EH (cell line): ENCODE results near the gene STRAP.
"Not testable (repeated sequence)": the region's sequence is repeated elsewhere in the genome, so short reads cannot be mapped to it uniquely, and the experiment has no call there.

Experiments used
- DNase-seq: peaks from one replicate; pipeline ENCODE4 v3.0.0-alpha.2; 2015; ENCODE audit warnings: low read depth

STRAP gene

GRCh38 chr12:15873556-15873955 is 8.6 kb upstream of the STRAP start:
- no peak for DNase-seq

GRCh38 chr12:15874556-15875145 is 7.5 kb upstream of the STRAP start:
- DNase-seq: not testable (repeated sequence)

- DNase-seq: no peak
These were observed 6.3 kb upstream of the STRAP start for GRCh38 chr12:15875863-15876262.

GRCh38 chr12:15879413-15879812 is 2.8 kb upstream of the STRAP start:
- DNase-seq: no peak

- no peak for DNase-seq
These were observed 1.5 kb upstream of the STRAP start for GRCh38 chr12:15880721-15881120.

- DNase-seq: no peak
These were observed 1.3 kb downstream of the STRAP start for GRCh38 chr12:15883536-15883935.

DNA sequence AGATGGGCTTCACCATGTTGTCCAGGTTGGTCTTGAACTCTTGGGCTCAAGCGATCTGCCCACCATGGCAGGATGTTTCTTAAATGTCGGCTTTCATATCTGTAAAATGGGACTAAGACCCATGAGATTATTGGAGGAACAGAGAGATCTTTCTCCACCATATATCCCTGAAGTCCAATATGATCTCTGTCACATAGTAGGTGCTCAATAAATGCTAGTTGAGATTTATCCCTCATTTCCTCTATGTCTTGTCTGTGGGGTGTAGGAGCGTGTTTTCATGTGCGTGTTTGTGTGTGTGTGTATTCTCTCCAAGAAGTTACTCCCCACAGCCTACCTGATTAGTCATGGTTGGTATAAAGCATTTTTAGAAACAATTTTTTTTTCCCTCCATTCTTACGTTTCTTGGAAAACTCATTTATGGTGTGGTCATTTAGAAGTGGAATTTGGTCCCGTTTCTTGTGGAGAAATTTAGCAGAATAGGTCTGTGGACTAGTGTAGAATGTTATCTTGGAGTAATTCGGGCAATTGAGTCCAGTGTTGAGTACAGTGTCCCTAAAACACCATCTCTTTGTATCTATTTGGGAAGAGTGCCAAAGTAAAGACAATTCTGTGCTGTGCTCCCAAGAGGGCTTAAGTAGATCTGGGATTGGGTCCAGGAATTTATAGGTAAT is 4.3 kb downstream of the STRAP start:
- DNase-seq: no peak

DNA sequence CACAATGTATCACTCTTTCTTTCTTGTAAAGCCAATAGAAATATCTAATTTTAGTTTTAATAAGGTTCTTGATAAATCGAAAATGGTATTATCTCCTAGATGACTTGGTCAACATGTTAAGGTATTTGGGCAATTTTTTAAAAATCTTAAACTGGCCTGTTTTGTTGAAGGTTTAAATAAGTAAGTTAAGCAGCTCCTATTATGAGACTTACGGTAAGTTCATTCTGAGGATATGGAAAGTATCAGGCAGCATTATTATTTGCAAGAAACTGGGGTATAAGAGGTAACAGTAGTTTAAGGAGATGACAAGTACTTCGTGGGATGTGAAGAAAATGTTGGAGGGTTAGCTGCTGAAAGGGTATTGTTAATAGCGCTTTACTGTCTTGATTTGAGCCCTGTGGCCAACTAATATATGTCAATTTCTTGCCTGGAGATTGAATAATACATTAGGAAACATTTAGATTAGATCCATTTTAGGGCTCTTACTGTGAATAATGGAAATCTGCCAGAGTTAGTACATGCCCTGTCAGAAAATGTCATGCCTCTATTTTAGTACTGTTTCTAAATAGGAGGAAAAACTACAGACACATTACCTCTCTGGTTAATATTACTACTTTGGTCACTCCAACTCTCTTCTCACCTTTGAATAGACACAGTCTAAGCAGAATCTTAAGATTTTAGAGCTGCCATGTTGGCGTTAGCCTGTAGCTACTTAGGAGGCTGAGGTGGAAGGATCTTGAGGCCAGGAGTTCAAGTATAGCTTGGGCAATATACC is 5.0 kb downstream of the STRAP start:
- DNase-seq: no peak

GRCh38 chr12:15892645-15893259 is 10.6 kb downstream of the STRAP start:
- no peak for DNase-seq

DNA sequence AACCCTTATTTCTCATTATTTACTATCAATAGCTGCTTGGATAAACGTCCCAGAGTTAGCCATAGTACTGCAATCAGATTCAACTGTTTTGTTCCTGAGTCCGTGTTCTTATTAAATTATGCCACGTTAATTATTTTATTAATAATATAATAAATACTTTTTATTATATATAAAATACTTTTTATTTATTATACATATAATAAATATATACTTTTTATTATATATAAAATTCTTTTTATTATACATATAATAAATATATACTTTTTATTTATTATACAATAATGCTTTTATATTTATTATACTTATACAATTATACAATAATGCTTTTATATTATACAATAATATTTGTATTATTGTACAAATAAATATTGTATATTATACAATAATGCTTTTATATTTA is 11.1 kb downstream of the STRAP start:
- DNase-seq: no peak

DNA sequence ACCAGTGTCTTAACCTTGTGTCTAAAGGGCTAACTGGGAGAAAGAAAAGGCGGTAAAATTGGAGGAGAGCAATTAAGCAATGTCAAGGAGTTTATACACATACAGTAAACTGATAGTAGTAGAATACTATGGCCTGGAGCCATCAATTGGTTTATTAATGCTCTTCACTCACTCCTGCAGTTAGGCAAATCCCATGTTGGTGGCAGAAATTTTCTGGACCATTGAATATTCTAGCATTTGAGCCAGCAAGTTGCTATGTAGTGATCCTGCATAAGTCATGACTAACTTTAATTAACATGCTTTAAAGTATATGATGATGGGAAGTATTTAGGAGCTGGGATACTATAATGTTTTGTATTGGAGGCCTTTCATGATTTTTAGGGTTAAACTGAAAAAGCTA is 14.7 kb downstream of the STRAP start:
- DNase-seq: no peak

DNA sequence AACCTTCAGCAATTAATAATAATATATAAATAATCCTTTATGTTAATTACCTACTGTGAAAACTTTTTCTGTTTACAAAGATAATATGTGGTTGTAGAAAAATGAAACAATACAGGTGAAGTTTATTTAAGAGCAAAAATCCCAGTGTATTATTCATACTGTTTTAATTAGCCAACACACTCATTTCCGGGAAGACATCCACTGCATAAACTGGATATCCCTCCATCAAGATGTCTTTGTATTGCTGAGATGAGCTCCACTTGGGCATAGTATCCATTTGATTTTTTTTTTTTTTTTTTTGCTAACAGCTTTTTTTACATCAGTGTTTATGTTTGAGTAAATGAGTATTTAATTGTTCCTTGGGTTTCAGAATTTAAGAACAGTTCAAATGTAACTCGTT is 15.2 kb downstream of the STRAP start:
- peak; percentile 57 for DNase-seq

DNA sequence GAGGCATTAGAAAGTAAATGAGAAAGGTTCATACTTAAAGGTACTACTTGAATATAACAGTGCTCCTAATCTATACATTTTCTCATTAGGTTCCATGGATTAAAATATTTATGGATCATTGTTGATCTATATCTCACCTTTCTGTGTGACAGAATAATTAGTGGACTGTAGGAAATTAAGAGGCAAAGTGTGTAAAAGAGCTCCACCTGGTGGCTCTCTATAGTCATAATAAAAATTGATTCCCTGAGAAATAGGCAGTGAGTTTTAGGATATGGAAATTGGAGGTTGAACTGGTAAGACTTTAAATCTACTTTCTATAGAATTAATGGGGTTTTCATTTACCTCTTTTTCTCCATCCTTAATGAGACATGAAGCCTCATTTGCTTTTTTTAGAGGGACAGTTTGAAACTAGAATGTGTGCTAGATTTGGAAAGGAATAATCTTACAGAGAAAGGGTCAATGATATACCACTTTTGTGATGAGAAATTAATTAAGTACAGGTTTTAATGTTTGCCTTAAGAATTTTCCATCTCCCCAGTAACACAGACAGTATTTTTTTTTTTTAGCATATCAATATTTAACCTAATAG is 17.2 kb downstream of the STRAP start:
- DNase-seq: peak; percentile 47

GRCh38 chr12:15904378-15904920 is 22.3 kb downstream of the STRAP start:
- DNase-seq: no peak

GRCh38 chr12:15910468-15910863 is 28.3 kb downstream of the STRAP start:
- no peak for DNase-seq

GRCh38 chr12:15910864-15911721 is 28.9 kb downstream of the STRAP start, which contains the start of gene DERA:
DERA (plus strand) TSS chr12:15911332; CDS start chr12:15911384, 52 bp downstream.
- DNase-seq: peak; percentile 79

DNA sequence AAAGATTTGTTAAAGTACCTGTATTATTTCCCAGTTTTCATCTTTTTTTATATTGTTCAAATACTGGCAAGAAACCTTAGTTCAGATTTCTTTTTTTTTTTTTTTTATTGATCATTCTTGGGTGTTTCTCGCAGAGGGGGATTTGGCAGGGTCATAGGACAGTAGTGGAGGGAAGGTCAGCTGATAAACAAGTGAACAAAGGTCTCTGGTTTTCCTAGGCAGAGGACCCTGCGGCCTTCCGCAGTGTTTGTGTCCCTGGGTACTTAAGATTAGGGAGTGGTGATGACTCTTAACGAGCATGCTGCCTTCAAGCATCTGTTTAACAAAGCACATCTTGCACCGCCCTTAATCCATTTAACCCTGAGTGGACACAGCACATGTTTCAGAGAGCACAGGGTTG is 29.7 kb downstream of the STRAP start:
- not testable (repeated sequence) for DNase-seq

GRCh38 chr12:15914131-15914530 is 31.9 kb downstream of the STRAP start:
- not testable (repeated sequence) for DNase-seq

DNA sequence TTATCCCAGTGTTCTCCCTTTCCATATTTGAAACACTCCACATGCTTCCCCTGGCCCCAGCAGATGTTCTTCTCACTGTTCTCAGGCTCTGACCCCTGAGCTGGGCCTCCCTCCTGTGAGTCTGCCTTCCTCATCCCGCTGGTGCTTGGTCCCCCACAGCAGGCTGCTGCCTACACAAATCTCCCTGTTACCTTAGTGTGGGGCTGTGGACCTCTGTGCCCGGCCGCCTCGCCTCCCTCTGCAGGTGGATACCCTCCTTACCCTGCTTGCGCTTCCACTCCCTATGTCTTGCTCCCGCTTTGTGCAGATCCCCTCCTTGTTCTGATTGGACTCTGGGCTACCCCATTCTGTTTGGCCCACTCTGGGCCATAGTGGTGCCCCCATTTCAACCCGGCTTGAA is 35.9 kb downstream of the STRAP start:
- DNase-seq: no peak

DNA sequence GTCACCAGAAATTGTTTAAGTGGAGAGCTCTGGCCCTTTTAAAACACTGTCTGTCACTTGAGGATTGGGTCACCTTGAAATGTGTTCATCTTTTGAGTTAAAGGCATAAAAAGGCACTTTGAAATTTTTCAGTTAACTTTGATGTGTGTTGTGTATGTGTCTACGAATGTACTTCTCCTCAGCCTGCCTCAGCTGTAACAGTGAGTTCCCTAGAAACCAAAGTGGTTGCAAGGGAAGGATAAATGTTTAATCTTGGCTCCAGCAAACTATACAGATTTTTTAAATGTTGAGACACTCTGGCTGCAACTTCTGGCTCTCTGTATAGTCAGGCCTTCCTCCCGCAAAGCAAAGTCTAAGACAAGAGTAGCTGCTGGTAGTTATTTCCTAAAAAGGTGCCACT is 37.2 kb downstream of the STRAP start:
- DNase-seq: no peak

- DNase-seq: no peak
These were observed 42.8 kb downstream of the STRAP start for GRCh38 chr12:15924956-15925355.
